ENCODE results near the gene VPS72. TPM values are rescaled to one million over a fixed set of nuclear protein-coding genes. Genes with fewer than 3 reads are reported as not detected.

Gene VPS72
- total and polyA plus RNA-seq, 2 of the 13 experiments (the other 11 are each of a cell fraction or from before 2014, with no cell fraction given): 33.7 to 34.5 TPM

DNA sequence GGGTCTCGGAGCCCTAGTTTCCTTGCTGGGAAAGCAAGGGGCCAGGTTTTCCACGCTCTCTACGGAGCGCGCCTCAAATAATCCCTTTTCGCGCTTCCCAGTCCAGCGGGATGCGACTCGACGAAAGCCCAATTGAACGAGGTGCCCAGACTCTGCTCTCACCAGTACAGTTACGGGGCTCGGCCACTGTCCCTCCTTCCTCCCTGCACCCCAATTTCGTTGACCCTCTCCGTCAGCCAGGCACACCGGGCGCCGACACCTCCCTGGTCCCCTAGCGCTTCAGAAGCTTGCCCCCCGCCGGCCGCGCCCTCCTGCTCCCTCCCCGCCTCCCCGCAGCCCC lies 44.0 kb downstream of the VPS72 start:
- Histone ChIP-seq H3K9ac (ENCODE audit: insufficient read depth, low read depth, low read length) (peak overlapping the region; percentile 63; the same call in 1 of the 2 replicates), H2AFZ (ENCODE audit: low read length) (no peak overlapping the region), H3K9me3 (ENCODE audit: low read length) (no peaks in the 10 kb centered on the region), H3K4me1 (ENCODE audit: insufficient read depth, low read length) (peaks cover 33% of the 10 kb centered on the region), H3K4me2 (ENCODE audit: low read depth, low read length) (peak overlapping the region; percentile 81), H3K36me3 (replicated peaks in 1 of 2; ENCODE audit: control insufficient read depth in 1 of 2, insufficient read depth in 2 of 2, low read length in 2 of 2) (no peaks in the 10 kb centered on the region), H3K79me2 (ENCODE audit: insufficient read depth, low read length) (no peaks in the 10 kb centered on the region), H4K20me1 (ENCODE audit: insufficient read depth, low read length) (no peaks in the 10 kb centered on the region), H3K4me3 (replicated peaks in 1 of 3; ENCODE audit: insufficient read depth in 1 of 3, low read depth in 2 of 3, low read length in 3 of 3) (peak overlapping the region; percentile 73 to 77 (median 77); a peak in 5 of 6 replicates), H3K27me3 (ENCODE audit: control insufficient read depth in 1 of 2, insufficient read depth in 2 of 2, low read length in 2 of 2) (no peaks in the 10 kb centered on the region), H3K27ac (ENCODE audit: extremely low read length, insufficient read depth, low read length) (no peak overlapping the region)
- no TSS peak for BruUV-seq (replicated peaks)
- DNase-seq (ENCODE audit: low spot score) (no peak), FAIRE-seq (no peak), ATAC-seq (peak; percentile 3)
- intact Hi-C loops (cut with micrococcal nuclease; ENCODE audit: unreplicated experiment): loop anchor here (1.0 to 5.0 kb wide), 2 partner anchors 122 to 134 kb away; no protein-coding TSS in a partner anchor
- CTCF ChIA-PET (ENCODE audit: low intra/inter-chr PET ratio, low total read pairs): no interaction called here
- POLR2A ChIA-PET: no interaction called here
- TF ChIP-seq ZNF776 (CRISPR knock-in tag; IDR thresholded peaks at IDR 0.05) (no peak), ZNF292 (CRISPR knock-in tag; IDR thresholded peaks at IDR 0.05; ENCODE audit: borderline replicate concordance, low read depth) (no peak), DMAP1 (CRISPR knock-in tag; IDR thresholded peaks at IDR 0.05) (0 out of 2 replicates have a peak, but pooled peaks have one; percentile 1), GPN1 (CRISPR knock-in tag; IDR thresholded peaks at IDR 0.05; ENCODE audit: borderline replicate concordance) (no peak), ZNF562 (CRISPR knock-in tag; IDR thresholded peaks at IDR 0.05; ENCODE audit: borderline replicate concordance) (no peak), ZNF790 (CRISPR knock-in tag; IDR thresholded peaks at IDR 0.05; ENCODE audit: borderline replicate concordance) (0 out of 2 replicates have a peak, but pooled peaks have one; percentile 83), SNRNP70 (IDR thresholded peaks at IDR 0.05; ENCODE audit: low read depth, low read length) (no peak), EEA1 (CRISPR knock-in tag; IDR thresholded peaks at IDR 0.05; ENCODE audit: borderline replicate concordance) (no peak), ZNF773 (CRISPR knock-in tag; IDR thresholded peaks at IDR 0.05; ENCODE audit: borderline replicate concordance) (no peak), ZNF138 (CRISPR knock-in tag; IDR thresholded peaks at IDR 0.05; ENCODE audit: low read depth) (0 out of 2 replicates have a peak, but pooled peaks have one; percentile 3)
- TF ChIP-seq, protein P1, sequence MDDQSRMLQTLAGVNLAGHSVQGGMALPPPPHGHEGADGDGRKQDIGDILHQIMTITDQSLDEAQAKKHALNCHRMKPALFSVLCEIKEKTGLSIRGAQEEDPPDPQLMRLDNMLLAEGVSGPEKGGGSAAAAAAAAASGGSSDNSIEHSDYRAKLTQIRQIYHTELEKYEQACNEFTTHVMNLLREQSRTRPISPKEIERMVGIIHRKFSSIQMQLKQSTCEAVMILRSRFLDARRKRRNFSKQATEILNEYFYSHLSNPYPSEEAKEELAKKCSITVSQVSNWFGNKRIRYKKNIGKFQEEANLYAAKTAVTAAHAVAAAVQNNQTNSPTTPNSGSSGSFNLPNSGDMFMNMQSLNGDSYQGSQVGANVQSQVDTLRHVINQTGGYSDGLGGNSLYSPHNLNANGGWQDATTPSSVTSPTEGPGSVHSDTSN (CRISPR knock-in tag; IDR thresholded peaks at IDR 0.05; ENCODE audit: borderline replicate concordance): no peak
- in situ Hi-C loops (cut with HindIII; ENCODE audit: extremely low pct_ligation_motif_present, low pct_unique_long_range_greater_than_20kb): no loop called here
- 29% methylated on average over 24 of the region's 26 CpGs for WGBS (ENCODE audit: low lambda C conversion rate)

Measured in HepG2 (cell line).